SK-MEL-5 (cell line): ENCODE results near the gene CCDC183. TPM values are rescaled to one million over a fixed set of nuclear protein-coding genes. Genes with fewer than 3 reads are reported as not detected.

Source experiments
- DNase-seq: peaks from one replicate; pipeline ENCODE4 v3.0.0-alpha.2; 2016; ENCODE audit warnings: low read depth, low spot score
- in situ Hi-C: cut with HindIII; loops from 2 replicates; pipeline ENCODE4 v1.10.0; 2016; ENCODE audit warnings: low sequenced_read_pairs, high pct_unique_total_duplicates, low pct_unique_long_range_greater_than_20kb
- small RNA-seq, 2 experiments: library from RNA; depleted of rRNA; stranded (forward); fragments of <200 nt; gene quantifications; one replicate each; pipeline ENCODE3, GENCODE V24; 2014
- total RNA-seq: library from RNA; depleted of rRNA; stranded (reverse); fragments of >200 nt; shearing (Covaris generic); gene quantifications from 2 replicates; pipeline ENCODE4 v1.2.3, GENCODE V29; 2014; rRNA removed

CCDC183 gene
- total RNA-seq, 1 experiment from 2014 or later = 0.42 TPM

- DNase-seq = no peak
Observed at GRCh38 chr9:136857166-136857565, 61.0 kb downstream of the CCDC183 start.

More at GRCh38 chr9:136857166-136857565, 61.0 kb downstream of the CCDC183 start:
- in situ Hi-C loops = no loop called here

Small RNA genes within 50 kb of the gene (small RNA-seq; reads per million reads assigned to genes)
- gene AL355987.2 (0 reads per million in 2 experiments), gene ATP6V1G1P3 (0 reads per million in 2 experiments), gene MIR4292 (0 reads per million in 2 experiments), gene MIR6722 (0 reads per million in 2 experiments)

Other genes starting within 250 kb of the CCDC183 start
- 61.5 and 66.9 TPM in 2 replicates for gene EGFL7, start 133.4 kb upstream of the CCDC183 start, total RNA-seq
- gene AGPAT2, start 108.9 kb upstream of the CCDC183 start, total RNA-seq = 52.3 and 54.1 TPM in 2 replicates
- 42.0 and 45.6 TPM in 2 replicates for gene DIPK1B, start 83.8 kb upstream of the CCDC183 start, total RNA-seq
- gene LCN10, start 53.4 kb upstream of the CCDC183 start, total RNA-seq = not detected in 2 replicates
- not detected in 2 replicates for gene LCN6, start 47.8 kb upstream of the CCDC183 start, total RNA-seq
- not detected in 2 replicates for gene LCN8, start 38.1 kb upstream of the CCDC183 start, total RNA-seq
- 0.05 and 0.21 TPM in 2 replicates for gene LCN15, start 31.8 kb upstream of the CCDC183 start, total RNA-seq
- gene TMEM141, start 5.0 kb upstream of the CCDC183 start, total RNA-seq = 47.1 and 50.8 TPM in 2 replicates
- gene RABL6, start 11.6 kb downstream of the CCDC183 start, total RNA-seq = 57.4 and 62.6 TPM in 2 replicates
- 1.2 and 1.4 TPM in 2 replicates for gene AJM1, start 46.1 kb downstream of the CCDC183 start, total RNA-seq
- gene PHPT1, start 53.1 kb downstream of the CCDC183 start, total RNA-seq = 101 TPM in 2 replicates
- gene MAMDC4, start 56.0 kb downstream of the CCDC183 start, total RNA-seq = 0.80 and 1.3 TPM in 2 replicates
- 356 and 392 TPM in 2 replicates for gene EDF1, start 70.0 kb downstream of the CCDC183 start, total RNA-seq
- 13.5 and 16.4 TPM in 2 replicates for gene TRAF2, start 90.2 kb downstream of the CCDC183 start, total RNA-seq
- gene FBXW5, start 148.4 kb downstream of the CCDC183 start, total RNA-seq = 141 and 174 TPM in 2 replicates
- 0.45 and 0.53 TPM in 2 replicates for gene C8G, start 148.9 kb downstream of the CCDC183 start, total RNA-seq
- not detected in 2 replicates for gene LCN12, start 155.9 kb downstream of the CCDC183 start, total RNA-seq
- not detected in 2 replicates for gene PTGDS, start 181.2 kb downstream of the CCDC183 start, total RNA-seq
- gene LCNL1, start 186.7 kb downstream of the CCDC183 start, total RNA-seq = not detected in 2 replicates
- gene PAXX, start 196.1 kb downstream of the CCDC183 start, total RNA-seq = 31.7 and 46.0 TPM in 2 replicates
- not detected in 2 replicates for gene CLIC3, start 200.2 kb downstream of the CCDC183 start, total RNA-seq
- gene ABCA2, start 231.9 kb downstream of the CCDC183 start, total RNA-seq = 8.6 and 9.5 TPM in 2 replicates
- not detected in 2 replicates for gene FUT7, start 235.8 kb downstream of the CCDC183 start, total RNA-seq
- gene NPDC1, start 249.8 kb downstream of the CCDC183 start, total RNA-seq = 2.2 and 3.5 TPM in 2 replicates